ENCODE measurements around the gene GAB1.

DNA sequence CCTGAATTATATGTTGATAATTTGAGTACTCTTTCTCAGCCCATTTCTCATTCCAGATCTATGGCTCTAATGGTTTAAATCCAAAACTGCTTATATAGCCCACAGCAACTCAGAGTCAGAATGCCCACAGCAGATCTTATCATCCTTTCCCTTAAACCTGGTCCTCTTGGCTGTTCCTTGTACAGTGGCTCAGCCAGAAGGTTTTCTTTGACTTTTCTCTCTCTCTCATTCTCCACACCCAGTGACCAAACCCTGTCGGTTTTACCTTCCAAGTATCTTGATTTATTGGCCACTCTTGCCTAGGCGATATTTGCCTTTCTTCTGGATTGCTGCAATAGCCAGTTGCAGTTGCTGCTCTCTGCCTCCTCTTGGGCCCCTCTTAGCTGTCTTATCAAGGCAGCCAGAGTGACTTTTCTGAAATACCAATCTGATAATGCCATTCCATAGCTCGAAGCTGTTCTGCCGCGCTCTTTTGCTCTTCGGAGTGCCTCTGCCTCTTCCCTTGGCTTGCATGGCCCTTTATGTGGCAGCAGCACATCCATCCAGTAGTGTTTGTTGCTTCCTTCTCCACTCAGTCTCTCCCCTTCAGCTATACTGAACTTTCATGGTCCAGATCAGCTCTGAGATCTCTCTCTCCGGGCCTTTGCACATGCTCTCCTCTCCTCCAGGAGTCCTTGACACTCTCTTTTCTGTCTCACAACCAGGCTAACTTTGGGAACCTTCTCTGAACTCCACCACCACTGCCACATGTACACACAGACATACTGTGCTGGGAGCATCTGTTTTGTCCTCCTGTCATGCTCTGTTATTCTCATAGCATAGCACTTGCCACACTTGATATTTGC, 11.8 kb downstream of the GAB1 start:
- TF ChIP-seq CTCF (IDR thresholded peaks at IDR 0.05) (no peak), POLR2AphosphoS5 (IDR thresholded peaks at IDR 0.05; ENCODE audit: insufficient read depth in 1 of 2, low read depth in 1 of 2) (no peak), POLR2A (IDR thresholded peaks at IDR 0.05) (no peak)

All from vagina (tissue), 2 donors.